ENCODE results near the gene CCDC192. TPM values are rescaled to one million over a fixed set of nuclear protein-coding genes. Genes with fewer than 3 reads are reported as not detected.
"Not testable (repeated sequence)": the region's sequence is repeated elsewhere in the genome, so short reads cannot be mapped to it uniquely, and the experiment has no call there.

Gene CCDC192
- total RNA-seq, 1 donor from 2014 or later, result not detected

DNA sequence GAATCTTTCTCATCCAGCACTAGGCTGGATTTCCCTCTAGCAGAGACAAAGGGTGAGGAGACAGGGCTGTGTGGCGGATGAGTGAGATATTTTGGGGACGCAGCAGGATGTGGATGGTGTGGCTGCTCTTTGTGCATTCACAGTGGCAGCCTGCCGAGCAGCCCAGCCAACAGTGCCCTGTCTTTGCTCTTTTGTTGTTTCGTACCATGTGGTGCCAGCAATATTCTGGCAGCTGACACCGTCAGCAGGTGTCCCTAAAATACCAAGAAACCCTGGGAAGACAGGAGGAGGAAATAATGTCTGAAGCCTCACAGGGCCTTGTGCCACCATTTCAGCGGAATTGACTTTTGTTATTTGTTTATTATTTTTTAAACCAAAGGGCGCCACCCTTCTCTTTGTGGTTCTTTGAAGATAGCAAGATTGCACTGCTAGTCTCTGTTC, 141.4 kb downstream of the CCDC192 start:
- TF ChIP-seq, protein P1, sequence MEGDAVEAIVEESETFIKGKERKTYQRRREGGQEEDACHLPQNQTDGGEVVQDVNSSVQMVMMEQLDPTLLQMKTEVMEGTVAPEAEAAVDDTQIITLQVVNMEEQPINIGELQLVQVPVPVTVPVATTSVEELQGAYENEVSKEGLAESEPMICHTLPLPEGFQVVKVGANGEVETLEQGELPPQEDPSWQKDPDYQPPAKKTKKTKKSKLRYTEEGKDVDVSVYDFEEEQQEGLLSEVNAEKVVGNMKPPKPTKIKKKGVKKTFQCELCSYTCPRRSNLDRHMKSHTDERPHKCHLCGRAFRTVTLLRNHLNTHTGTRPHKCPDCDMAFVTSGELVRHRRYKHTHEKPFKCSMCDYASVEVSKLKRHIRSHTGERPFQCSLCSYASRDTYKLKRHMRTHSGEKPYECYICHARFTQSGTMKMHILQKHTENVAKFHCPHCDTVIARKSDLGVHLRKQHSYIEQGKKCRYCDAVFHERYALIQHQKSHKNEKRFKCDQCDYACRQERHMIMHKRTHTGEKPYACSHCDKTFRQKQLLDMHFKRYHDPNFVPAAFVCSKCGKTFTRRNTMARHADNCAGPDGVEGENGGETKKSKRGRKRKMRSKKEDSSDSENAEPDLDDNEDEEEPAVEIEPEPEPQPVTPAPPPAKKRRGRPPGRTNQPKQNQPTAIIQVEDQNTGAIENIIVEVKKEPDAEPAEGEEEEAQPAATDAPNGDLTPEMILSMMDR (IDR thresholded peaks at IDR 0.05; ENCODE audit: insufficient read depth, low read length, poor library complexity, severe bottlenecking), result no peak
- H3K27me3 ChIP-seq (ENCODE audit: control insufficient read depth, insufficient read depth, low read length), result no peaks in the 10 kb centered on the region
- no peak for DNase-seq (ENCODE audit: low read depth)
- no peaks in the 10 kb centered on the region for H3K36me3 ChIP-seq (ENCODE audit: control insufficient read depth, insufficient read depth, low read length)
- H3K4me3 ChIP-seq (ENCODE audit: low read depth, low read length), result no peak overlapping the region

GRCh38 chr5:127846884-127847283, 143.7 kb downstream of the CCDC192 start:
- Histone ChIP-seq H3K27me3 (ENCODE audit: control insufficient read depth, insufficient read depth, low read length) (no peaks in the 10 kb centered on the region), H3K36me3 (ENCODE audit: control insufficient read depth, insufficient read depth, low read length) (no peaks in the 10 kb centered on the region), H3K4me3 (ENCODE audit: low read depth, low read length) (no peak overlapping the region)
- DNase-seq (ENCODE audit: low read depth), result no peak
- TF ChIP-seq, protein P1 (IDR thresholded peaks at IDR 0.05; ENCODE audit: insufficient read depth, low read length, poor library complexity, severe bottlenecking), result no peak

- not testable (repeated sequence) for H3K36me3 ChIP-seq (ENCODE audit: control insufficient read depth, insufficient read depth, low read length); H3K4me3 ChIP-seq (ENCODE audit: low read depth, low read length); DNase-seq (ENCODE audit: low read depth); H3K27me3 ChIP-seq (ENCODE audit: control insufficient read depth, insufficient read depth, low read length)
Measured at GRCh38 chr5:127847641-127848040, 144.4 kb downstream of the CCDC192 start.

GRCh38 chr5:127848098-127848497, 144.9 kb downstream of the CCDC192 start:
- Histone ChIP-seq H3K36me3 (ENCODE audit: control insufficient read depth, insufficient read depth, low read length) (no peaks in the 10 kb centered on the region), H3K4me3 (ENCODE audit: low read depth, low read length) (no peak overlapping the region), H3K27me3 (ENCODE audit: control insufficient read depth, insufficient read depth, low read length) (no peaks in the 10 kb centered on the region)
- TF ChIP-seq, protein P1 (IDR thresholded peaks at IDR 0.05; ENCODE audit: insufficient read depth, low read length, poor library complexity, severe bottlenecking), result no peak
- DNase-seq (ENCODE audit: low read depth), result no peak

GRCh38 chr5:127849408-127849807, 146.2 kb downstream of the CCDC192 start:
- Histone ChIP-seq H3K36me3 (ENCODE audit: control insufficient read depth, insufficient read depth, low read length) (no peaks in the 10 kb centered on the region), H3K27me3 (ENCODE audit: control insufficient read depth, insufficient read depth, low read length) (no peaks in the 10 kb centered on the region), H3K4me3 (ENCODE audit: low read depth, low read length) (no peak overlapping the region)
- TF ChIP-seq, protein P1 (IDR thresholded peaks at IDR 0.05; ENCODE audit: insufficient read depth, low read length, poor library complexity, severe bottlenecking), result no peak
- DNase-seq (ENCODE audit: low read depth), result no peak

DNA sequence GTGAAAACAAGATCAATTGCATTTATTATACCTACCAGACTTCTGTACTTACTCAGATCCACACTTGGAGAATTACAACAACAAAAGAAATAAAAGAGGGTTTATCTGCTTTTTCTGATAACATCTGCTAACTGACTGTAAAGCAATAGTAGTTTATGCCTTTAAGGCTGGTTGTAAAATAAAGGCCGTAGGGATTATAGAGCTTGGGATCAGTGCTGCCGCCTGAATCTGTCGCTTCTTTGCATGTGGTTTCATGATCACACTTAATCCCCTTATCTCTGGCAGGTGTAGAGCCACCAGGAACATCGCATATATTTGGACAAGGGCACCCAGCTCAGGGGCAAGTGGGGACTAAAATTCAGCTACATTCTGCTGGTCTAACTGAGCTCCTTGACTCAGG, 146.7 kb downstream of the CCDC192 start:
- TF ChIP-seq, protein P1 (IDR thresholded peaks at IDR 0.05; ENCODE audit: insufficient read depth, low read length, poor library complexity, severe bottlenecking), result no peak
- Histone ChIP-seq H3K27me3 (ENCODE audit: control insufficient read depth, insufficient read depth, low read length) (no peaks in the 10 kb centered on the region), H3K4me3 (ENCODE audit: low read depth, low read length) (no peak overlapping the region), H3K36me3 (ENCODE audit: control insufficient read depth, insufficient read depth, low read length) (no peaks in the 10 kb centered on the region)
- no peak for DNase-seq (ENCODE audit: low read depth)

Measured in kidney epithelial cell (primary cell).